ENCODE measurements around the gene COPE. TPM values are rescaled to one million over a fixed set of nuclear protein-coding genes. Genes with fewer than 3 reads are reported as not detected.

COPE gene
- total RNA-seq, 1 donor from 2014 or later, result 194 TPM

DNA sequence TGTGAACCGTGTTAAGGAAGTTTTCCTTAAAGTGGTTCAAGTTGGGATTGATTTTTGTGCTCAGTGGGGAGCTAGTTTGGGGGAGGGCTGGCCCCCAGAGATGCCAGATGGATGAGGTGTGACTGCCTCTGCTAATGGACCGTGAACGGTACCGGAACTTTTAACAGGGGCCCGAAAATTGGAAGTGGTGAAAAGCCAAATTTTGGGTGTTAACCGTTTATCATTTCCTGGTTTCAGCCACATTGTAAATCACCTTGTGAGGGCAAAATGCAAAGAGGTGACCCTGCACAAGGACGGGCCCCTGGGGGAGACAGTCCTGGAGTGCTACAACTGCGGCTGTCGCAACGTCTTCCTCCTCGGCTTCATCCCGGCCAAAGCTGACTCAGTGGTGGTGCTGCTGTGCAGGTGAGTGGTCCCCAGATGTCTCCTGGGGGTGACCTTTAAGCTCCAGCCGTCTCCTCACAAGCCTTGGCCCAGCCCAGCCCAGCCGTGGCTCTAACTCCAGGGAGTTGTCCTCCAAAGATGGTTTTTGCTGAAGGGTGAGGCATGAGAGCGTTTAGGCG lies 69.3 kb downstream of the COPE start:
- no peak overlapping the region for H3K27ac Mint-ChIP-seq (ENCODE audit: unreplicated experiment)
- H3K4me3 Mint-ChIP-seq, result no peak overlapping the region
- no peaks in the 10 kb centered on the region for H3K27me3 Mint-ChIP-seq (ENCODE audit: low read depth)
- peaks cover 9% of the 10 kb centered on the region for H3K4me1 Mint-ChIP-seq
- peaks cover 7% of the 10 kb centered on the region for H3K36me3 Mint-ChIP-seq (ENCODE audit: low read depth)
- DNase-seq (ENCODE audit: low read depth, low spot score), result no peak
- TF ChIP-seq, protein P1, sequence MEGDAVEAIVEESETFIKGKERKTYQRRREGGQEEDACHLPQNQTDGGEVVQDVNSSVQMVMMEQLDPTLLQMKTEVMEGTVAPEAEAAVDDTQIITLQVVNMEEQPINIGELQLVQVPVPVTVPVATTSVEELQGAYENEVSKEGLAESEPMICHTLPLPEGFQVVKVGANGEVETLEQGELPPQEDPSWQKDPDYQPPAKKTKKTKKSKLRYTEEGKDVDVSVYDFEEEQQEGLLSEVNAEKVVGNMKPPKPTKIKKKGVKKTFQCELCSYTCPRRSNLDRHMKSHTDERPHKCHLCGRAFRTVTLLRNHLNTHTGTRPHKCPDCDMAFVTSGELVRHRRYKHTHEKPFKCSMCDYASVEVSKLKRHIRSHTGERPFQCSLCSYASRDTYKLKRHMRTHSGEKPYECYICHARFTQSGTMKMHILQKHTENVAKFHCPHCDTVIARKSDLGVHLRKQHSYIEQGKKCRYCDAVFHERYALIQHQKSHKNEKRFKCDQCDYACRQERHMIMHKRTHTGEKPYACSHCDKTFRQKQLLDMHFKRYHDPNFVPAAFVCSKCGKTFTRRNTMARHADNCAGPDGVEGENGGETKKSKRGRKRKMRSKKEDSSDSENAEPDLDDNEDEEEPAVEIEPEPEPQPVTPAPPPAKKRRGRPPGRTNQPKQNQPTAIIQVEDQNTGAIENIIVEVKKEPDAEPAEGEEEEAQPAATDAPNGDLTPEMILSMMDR (conservative IDR thresholded peaks at IDR 0.05), result no peak
- no peaks in the 10 kb centered on the region for H3K9me3 Mint-ChIP-seq

Other genes starting within 250 kb of the COPE start
- 24.1 and 25.2 TPM in 2 replicates for gene CRTC1, start 235.7 kb downstream of the COPE start, total RNA-seq
- not detected in 2 replicates for gene COMP, start 128.1 kb downstream of the COPE start, total RNA-seq
- 73.1 and 76.5 TPM in 2 replicates for gene UPF1, start 87.4 kb downstream of the COPE start, total RNA-seq
- 27.7 and 29.8 TPM in 2 replicates for gene CERS1, start 23.2 kb downstream of the COPE start, total RNA-seq
- gene DDX49, start 328 bp upstream of the COPE start, total RNA-seq, result 54.9 and 56.6 TPM in 2 replicates
- gene HOMER3, start 21.8 kb upstream of the COPE start, total RNA-seq, result 71.4 and 78.8 TPM in 2 replicates
- gene SUGP2, start 114.1 kb upstream of the COPE start, total RNA-seq, result 149 and 160 TPM in 2 replicates
- gene ARMC6, start 114.2 kb upstream of the COPE start, total RNA-seq, result 52.5 and 57.9 TPM in 2 replicates
- 10.5 and 11.1 TPM in 2 replicates for gene SLC25A42, start 144.6 kb upstream of the COPE start, total RNA-seq
- 42.8 and 44.8 TPM in 2 replicates for gene TMEM161A, start 219.1 kb upstream of the COPE start, total RNA-seq

Measured in neural crest cell (in vitro differentiated cells).